Endothelial cell of umbilical vein (primary cell): ENCODE measurements around the gene TBC1D9. TPM values are rescaled to one million over a fixed set of nuclear protein-coding genes. Genes with fewer than 3 reads are reported as not detected.

Experiments used
- BruUV-seq: library from RNA; stranded (reverse); fragments of 400-500 nt; replicated peaks from 2 replicates; lab custom pipeline; 2021; lab: Mats Ljungman, UMichigan
- CTCF ChIA-PET: fragments of 300-600, 350-600 bp; sonication (Branson Sonifier 250); formaldehyde crosslinking; loops from one replicate; lab custom pipeline; 2021; ENCODE audit warnings: antibody characterized with exemption, inconsistent platforms; lab: Charles Lee
- POLR2A ChIA-PET: fragments of 300-600, 350-600 bp; sonication (Branson Sonifier 250); formaldehyde crosslinking; loops from one replicate; lab custom pipeline; 2021; ENCODE audit warnings: antibody characterized with exemption, inconsistent platforms; lab: Charles Lee
- DNase-seq: peaks from one replicate; pipeline ENCODE4 v3.0.0-alpha.2; 2011; ENCODE audit warnings: low read depth, low spot score
- FAIRE-seq: peaks from 2 replicates; lab custom pipeline; 2011; peaks lifted over from hg19 to GRCh38; lab: Jason Lieb, UNC
- H2AFZ ChIP-seq: 2 replicates; pipeline ENCODE4 v1.6.0; 2012; ENCODE audit warnings: low read depth, low read length, control low read depth, inconsistent platforms
- H3K27ac ChIP-seq: 2 replicates; pipeline ENCODE4 v1.5.1; 2011; ENCODE audit warnings: low read depth, mild to moderate bottlenecking, control low read depth, low read length, moderate library complexity; ENCODE audit not compliant: insufficient read depth
- H3K27me3 ChIP-seq, 2 experiments: 2 replicates each; pipeline versions ENCODE4 v1.6.0 to v1.6.1; 2011; ENCODE audit warnings: low read length in 2 of 2, mixed read lengths in 1 of 2; ENCODE audit not compliant: control insufficient read depth in 2 of 2, insufficient read depth in 2 of 2
- H3K36me3 ChIP-seq, 2 experiments: 2 replicates in 1 of 2; 3 replicates in 1 of 2; pipeline ENCODE4 v1.5.1; 2011; ENCODE audit warnings: low read length in 2 of 2, mild to moderate bottlenecking in 1 of 2, moderate library complexity in 1 of 2; ENCODE audit not compliant: control insufficient read depth in 2 of 2, insufficient read depth in 2 of 2; ENCODE audit errors: extremely low read depth in 1 of 2
- H3K4me1 ChIP-seq: 3 replicates; pipeline ENCODE4 v1.5.1; 2011; ENCODE audit warnings: mild to moderate bottlenecking, low read length; ENCODE audit not compliant: control insufficient read depth, insufficient read depth; ENCODE audit errors: extremely low read depth
- H3K4me2 ChIP-seq: 2 replicates; pipeline ENCODE4 v1.6.1; 2011; ENCODE audit warnings: low read length, control low read depth, mixed read lengths; ENCODE audit not compliant: insufficient read depth
- H3K4me3 ChIP-seq, 3 experiments: fragments of 200-600 bp in 1 of 3; sonication (generic), shearing (Covaris generic) in 1 of 3; replicated peaks in 1 of 3; 2 replicates each; pipeline ENCODE4 v1.5.1; 2011 to 2016; ENCODE audit warnings: control low read depth in 3 of 3, low read length in 3 of 3, mild to moderate bottlenecking in 2 of 3, inconsistent platforms in 1 of 3, low read depth in 1 of 3, moderate library complexity in 1 of 3; ENCODE audit not compliant: insufficient read depth in 1 of 3
- H3K79me2 ChIP-seq: 2 replicates; pipeline ENCODE4 v1.6.0; 2012; ENCODE audit warnings: low read length, inconsistent platforms; ENCODE audit not compliant: control insufficient read depth, insufficient read depth
- H3K9ac ChIP-seq: replicated peaks from 2 replicates; pipeline ENCODE3; 2011; ENCODE audit warnings: low read length, control low read depth; ENCODE audit not compliant: insufficient read depth; ENCODE audit errors: extremely low read depth
- H3K9me1 ChIP-seq: replicated peaks from 3 replicates; pipeline ENCODE4 v1.6.0; 2011; ENCODE audit warnings: mild to moderate bottlenecking, low read length; ENCODE audit not compliant: control insufficient read depth, insufficient read depth; ENCODE audit errors: extremely low read depth
- H3K9me3 ChIP-seq: replicated peaks from 2 replicates; pipeline ENCODE4 v1.5.1; 2012; ENCODE audit warnings: low read length, inconsistent platforms; ENCODE audit not compliant: control insufficient read depth, insufficient read depth
- H4K20me1 ChIP-seq: replicated peaks from 2 replicates; pipeline ENCODE3; 2011; ENCODE audit warnings: mild to moderate bottlenecking, low read length; ENCODE audit not compliant: control insufficient read depth, insufficient read depth; ENCODE audit errors: extremely low read depth
- EZH2 ChIP-seq: IDR thresholded peaks from 2 replicates; pipeline ENCODE4 v1.6.1; 2012; ENCODE audit warnings: borderline replicate concordance, low read depth, mild to moderate bottlenecking, moderate library complexity, low read length, inconsistent platforms; ENCODE audit not compliant: severe bottlenecking
- FOS ChIP-seq: IDR thresholded peaks from 2 replicates; pipeline ENCODE4 v1.6.1; 2011; ENCODE audit warnings: mild to moderate bottlenecking, low read length, moderate library complexity, borderline replicate concordance; ENCODE audit not compliant: insufficient read depth
- GATA2 ChIP-seq: IDR thresholded peaks from 2 replicates; pipeline ENCODE4 v1.7.0; 2011; ENCODE audit warnings: low read depth, mild to moderate bottlenecking, moderate library complexity, mixed read lengths, low read length; ENCODE audit not compliant: insufficient read length, insufficient read depth
- JUN ChIP-seq: IDR thresholded peaks from 2 replicates; pipeline ENCODE4 v1.6.1; 2011; ENCODE audit warnings: borderline replicate concordance, low read depth; ENCODE audit not compliant: insufficient read length, insufficient read depth
- MAX ChIP-seq: IDR thresholded peaks from 2 replicates; pipeline ENCODE4 v1.6.1; 2011; ENCODE audit not compliant: insufficient read depth, insufficient read length
- MYC ChIP-seq: IDR thresholded peaks from one replicate; pipeline ENCODE4 v1.6.1; 2011; ENCODE audit warnings: mild to moderate bottlenecking, low read depth, low read length
- POLR2A ChIP-seq: IDR thresholded peaks from 2 replicates; pipeline ENCODE4 v1.6.1; 2012; ENCODE audit warnings: low read depth, mild to moderate bottlenecking, control low read depth, low read length
- POLR2AphosphoS5 ChIP-seq: IDR thresholded peaks from 2 replicates; pipeline ENCODE4 v1.6.1; 2012; ENCODE audit warnings: low read depth, mild to moderate bottlenecking, control low read depth, low read length, moderate library complexity; ENCODE audit not compliant: insufficient read depth
- dilution Hi-C: fragments of 300-500 bp; cut with MboI; formaldehyde crosslinking; loops from one replicate; pipeline ENCODE4 v1.15.0; 2019; ENCODE audit warnings: low sequenced_read_pairs; ENCODE audit not compliant: extremely low pct_ligation_motif_present
- intact Hi-C: fragments of 100-400 bp; cut with micrococcal nuclease; formaldehyde crosslinking; loops from one replicate; pipeline ENCODE4 v1.10.0; 2022
- polyA plus RNA-seq, 4 experiments: library from polyadenylated mRNA; depleted of rRNA in 3 of 4; stranded (reverse) in 3 of 4; unstranded in 1 of 4; fragments of >200 nt; gene quantifications; 2 replicates each; pipeline versions ENCODE4 v1.2.1 to v1.2.3, GENCODE V29; 2011 to 2012; ENCODE audit warnings: missing spikeins in 1 of 4
- total RNA-seq: library from RNA; stranded (reverse); gene quantifications from 2 replicates; pipeline ENCODE4 v1.2.3, GENCODE V29; 2021
- TF ChIP-seq, protein P1 (sequence below), 2 donors: IDR thresholded peaks; 1 replicate in 1 of 2; 2 replicates in 1 of 2; pipeline ENCODE4 v1.5.1; 2011; ENCODE audit warnings: low read length in 2 of 2, mild to moderate bottlenecking in 2 of 2, moderate library complexity in 2 of 2, control low read depth in 1 of 2, inconsistent platforms in 1 of 2, low read depth in 1 of 2; ENCODE audit not compliant: insufficient read depth in 1 of 2; ENCODE audit errors: extremely low read depth in 1 of 2

The TBC1D9 gene
- total and polyA plus RNA-seq, 2 donors (not counting 3 experiments of a cell fraction or from before 2014, with no cell fraction given), result 21.7 to 45.3 TPM

DNA sequence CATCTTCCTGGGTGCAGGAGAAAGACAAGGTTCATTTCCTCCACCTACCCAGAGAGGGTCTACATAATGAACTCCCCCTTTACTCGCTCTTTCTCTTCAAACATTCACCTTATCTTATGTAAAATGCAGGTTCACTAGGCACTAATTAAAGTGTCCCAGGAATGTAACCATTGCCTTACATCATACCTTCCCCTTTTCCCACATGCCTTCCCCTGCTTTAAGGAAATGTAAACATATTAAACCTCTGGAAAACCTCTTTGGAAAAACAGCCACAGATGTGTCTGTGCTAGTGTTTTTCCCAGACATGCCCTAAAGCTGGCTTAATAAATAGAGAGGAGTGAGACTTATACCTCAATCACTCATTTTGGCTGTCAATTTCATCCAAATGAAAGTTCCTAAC is 15.8 kb downstream of the TBC1D9 start:
- Histone ChIP-seq H4K20me1 (peaks cover 9% of the 10 kb centered on the region), H3K9me3 (no peaks in the 10 kb centered on the region), H3K4me2 (no peak overlapping the region), H3K27me3 (no peaks in the 10 kb centered on the region), H3K9me1 (no peaks in the 10 kb centered on the region), H2AFZ (no peak overlapping the region), H3K27ac (no peak overlapping the region), H3K36me3 (no peaks in the 10 kb centered on the region), H3K9ac (no peak overlapping the region), H3K4me1 (peaks cover 39% of the 10 kb centered on the region), H3K4me3 (no peak overlapping the region), H3K79me2 (peaks cover 40% of the 10 kb centered on the region)
- dilution Hi-C loops, result no loop called here
- FAIRE-seq (no peak), DNase-seq (peak; percentile 24)
- intact Hi-C loops, result no loop called here
- BruUV-seq, result no TSS peak
- POLR2A ChIA-PET, result no interaction called here
- CTCF ChIA-PET, result interaction anchor here (0.8 to 1.4 kb wide), 3 partner anchors 9 to 23 kb away, joined by 3 to 4 read pairs (median 3); no protein-coding TSS in a partner anchor
- TF ChIP-seq MYC (no peak), MAX (no peak), POLR2A (no peak), EZH2 (no peak), GATA2 (no peak), POLR2AphosphoS5 (no peak), JUN (no peak), FOS (no peak)
- TF ChIP-seq, protein P1, sequence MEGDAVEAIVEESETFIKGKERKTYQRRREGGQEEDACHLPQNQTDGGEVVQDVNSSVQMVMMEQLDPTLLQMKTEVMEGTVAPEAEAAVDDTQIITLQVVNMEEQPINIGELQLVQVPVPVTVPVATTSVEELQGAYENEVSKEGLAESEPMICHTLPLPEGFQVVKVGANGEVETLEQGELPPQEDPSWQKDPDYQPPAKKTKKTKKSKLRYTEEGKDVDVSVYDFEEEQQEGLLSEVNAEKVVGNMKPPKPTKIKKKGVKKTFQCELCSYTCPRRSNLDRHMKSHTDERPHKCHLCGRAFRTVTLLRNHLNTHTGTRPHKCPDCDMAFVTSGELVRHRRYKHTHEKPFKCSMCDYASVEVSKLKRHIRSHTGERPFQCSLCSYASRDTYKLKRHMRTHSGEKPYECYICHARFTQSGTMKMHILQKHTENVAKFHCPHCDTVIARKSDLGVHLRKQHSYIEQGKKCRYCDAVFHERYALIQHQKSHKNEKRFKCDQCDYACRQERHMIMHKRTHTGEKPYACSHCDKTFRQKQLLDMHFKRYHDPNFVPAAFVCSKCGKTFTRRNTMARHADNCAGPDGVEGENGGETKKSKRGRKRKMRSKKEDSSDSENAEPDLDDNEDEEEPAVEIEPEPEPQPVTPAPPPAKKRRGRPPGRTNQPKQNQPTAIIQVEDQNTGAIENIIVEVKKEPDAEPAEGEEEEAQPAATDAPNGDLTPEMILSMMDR (IDR thresholded peaks at IDR 0.05; ENCODE audit: extremely low read depth in 1 of 2, insufficient read depth in 1 of 2, low read depth in 1 of 2, low read length in 2 of 2), result no peak
